Calu3 (cell line): ENCODE measurements around the gene FGF18. TPM values are rescaled to one million over a fixed set of nuclear protein-coding genes. Genes with fewer than 3 reads are reported as not detected.

ENCODE experiments used
- BruUV-seq: library from RNA; stranded (reverse); fragments of 400-500 nt; replicated peaks from 2 replicates; lab custom pipeline; 2021; lab: Mats Ljungman, UMichigan
- CTCF ChIA-PET: fragments of 300-600 bp; sonication (Branson Sonifier 250); formaldehyde crosslinking; loops from one replicate; lab custom pipeline; 2022; ENCODE audit warnings: antibody characterized with exemption; lab: Charles Lee
- DNase-seq: peaks from one replicate; pipeline ENCODE4 v3.0.0; 2022
- H3K27ac Mint-ChIP-seq: one replicate; pipeline ENCODE4 v1.8.0; 2022; ENCODE audit warnings: mixed read lengths; ENCODE audit not compliant: unreplicated experiment
- H3K27me3 Mint-ChIP-seq: one replicate; pipeline ENCODE4 v1.8.0; 2022; ENCODE audit warnings: mixed read lengths; ENCODE audit not compliant: unreplicated experiment
- H3K36me3 Mint-ChIP-seq: one replicate; pipeline ENCODE4 v1.8.0; 2022; ENCODE audit warnings: mild to moderate bottlenecking, moderate library complexity, mixed read lengths; ENCODE audit not compliant: insufficient read depth, unreplicated experiment
- H3K4me1 Mint-ChIP-seq: one replicate; pipeline ENCODE4 v1.8.0; 2022; ENCODE audit warnings: mild to moderate bottlenecking, low read depth, mixed read lengths; ENCODE audit not compliant: unreplicated experiment
- H3K4me3 Mint-ChIP-seq: one replicate; pipeline ENCODE4 v1.8.0; 2022; ENCODE audit warnings: mild to moderate bottlenecking, low read depth, moderate library complexity, mixed read lengths; ENCODE audit not compliant: unreplicated experiment
- H3K9me3 Mint-ChIP-seq: one replicate; pipeline ENCODE4 v1.8.0; 2022; ENCODE audit warnings: low read depth, mixed read lengths; ENCODE audit not compliant: unreplicated experiment
- intact Hi-C: fragments of 100-400 bp; cut with micrococcal nuclease; formaldehyde crosslinking; loops from one replicate; pipeline ENCODE4 v1.10.0; 2022; ENCODE audit not compliant: unreplicated experiment
- total RNA-seq: library from RNA; stranded (reverse); gene quantifications from 2 replicates; pipeline ENCODE4 v1.2.3, GENCODE V29; 2022
- TF ChIP-seq, protein P1 (sequence below): fragments of 200-600 bp; IDR thresholded peaks from one replicate; pipeline ENCODE4 v1.8.0; 2022; ENCODE audit warnings: antibody characterized with exemption; ENCODE audit not compliant: unreplicated experiment

The FGF18 gene
- total RNA-seq, 1 experiment from 2014 or later, result 0.76 TPM

DNA sequence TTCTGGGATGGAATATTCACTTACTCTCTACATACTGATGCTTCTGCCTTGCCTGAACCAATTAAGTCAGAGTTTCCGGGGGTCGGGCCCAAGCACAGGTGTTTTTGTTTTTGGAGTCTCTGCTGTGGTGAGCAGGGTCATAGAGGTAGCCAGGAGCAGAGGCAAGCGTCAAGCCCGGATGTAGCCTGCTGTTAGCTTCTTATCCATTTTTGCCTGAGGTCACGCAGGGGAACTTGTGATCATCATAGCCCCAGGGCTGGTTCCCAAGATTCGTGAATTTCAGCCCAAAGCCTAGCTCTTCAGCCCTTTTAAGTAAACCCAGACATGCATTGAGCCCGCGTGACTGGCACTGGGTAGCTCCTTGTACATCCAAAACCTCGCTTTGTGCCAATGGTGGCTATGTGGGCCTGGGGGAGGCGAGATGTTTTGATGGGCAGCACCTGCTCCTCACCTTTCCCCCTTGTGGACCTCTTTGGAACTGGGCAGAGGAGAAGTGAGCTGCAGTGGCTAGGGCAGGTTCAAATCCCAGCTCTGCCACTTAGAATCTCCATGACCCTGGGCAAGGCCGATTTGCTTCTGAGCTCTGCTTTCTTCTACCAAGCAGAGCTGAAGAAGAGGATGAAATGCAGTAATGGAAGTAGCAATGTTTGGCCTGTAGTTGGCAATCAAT lies 33.7 kb downstream of the FGF18 start:
- BruUV-seq, result no TSS peak
- H3K4me1 Mint-ChIP-seq, result no peaks in the 10 kb centered on the region
- H3K9me3 Mint-ChIP-seq, result no peaks in the 10 kb centered on the region
- no peak overlapping the region for H3K27ac Mint-ChIP-seq
- no peak overlapping the region for H3K4me3 Mint-ChIP-seq
- no peak for DNase-seq
- intact Hi-C loops, result no loop called here
- peaks cover 7% of the 10 kb centered on the region for H3K36me3 Mint-ChIP-seq
- CTCF ChIA-PET, result interaction anchor here (1.1 kb wide), 1 partner anchor 19 kb away, joined by 3 read pairs; no protein-coding TSS in a partner anchor
- TF ChIP-seq, protein P1, sequence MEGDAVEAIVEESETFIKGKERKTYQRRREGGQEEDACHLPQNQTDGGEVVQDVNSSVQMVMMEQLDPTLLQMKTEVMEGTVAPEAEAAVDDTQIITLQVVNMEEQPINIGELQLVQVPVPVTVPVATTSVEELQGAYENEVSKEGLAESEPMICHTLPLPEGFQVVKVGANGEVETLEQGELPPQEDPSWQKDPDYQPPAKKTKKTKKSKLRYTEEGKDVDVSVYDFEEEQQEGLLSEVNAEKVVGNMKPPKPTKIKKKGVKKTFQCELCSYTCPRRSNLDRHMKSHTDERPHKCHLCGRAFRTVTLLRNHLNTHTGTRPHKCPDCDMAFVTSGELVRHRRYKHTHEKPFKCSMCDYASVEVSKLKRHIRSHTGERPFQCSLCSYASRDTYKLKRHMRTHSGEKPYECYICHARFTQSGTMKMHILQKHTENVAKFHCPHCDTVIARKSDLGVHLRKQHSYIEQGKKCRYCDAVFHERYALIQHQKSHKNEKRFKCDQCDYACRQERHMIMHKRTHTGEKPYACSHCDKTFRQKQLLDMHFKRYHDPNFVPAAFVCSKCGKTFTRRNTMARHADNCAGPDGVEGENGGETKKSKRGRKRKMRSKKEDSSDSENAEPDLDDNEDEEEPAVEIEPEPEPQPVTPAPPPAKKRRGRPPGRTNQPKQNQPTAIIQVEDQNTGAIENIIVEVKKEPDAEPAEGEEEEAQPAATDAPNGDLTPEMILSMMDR, result no peak
- H3K27me3 Mint-ChIP-seq, result peaks cover 63% of the 10 kb centered on the region

DNA sequence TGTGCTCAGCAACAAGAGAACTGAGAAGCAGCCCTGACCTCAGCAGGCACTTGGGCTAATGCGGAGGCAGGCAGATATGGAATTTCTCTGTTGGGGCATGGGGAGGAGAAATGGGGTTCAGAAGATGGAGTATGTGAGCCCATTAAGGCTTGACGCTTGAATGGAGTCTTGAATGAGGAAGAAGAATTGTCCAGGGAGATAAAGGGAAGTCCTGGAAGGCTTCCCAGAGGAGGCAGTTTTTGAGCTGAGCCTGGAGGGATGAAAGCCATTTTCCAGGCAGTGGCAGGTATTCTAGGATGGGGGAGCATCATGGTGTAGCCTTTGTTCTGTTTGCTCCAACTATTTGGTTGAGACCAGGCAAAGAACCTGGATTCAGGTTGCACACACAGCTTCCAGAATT lies 34.5 kb downstream of the FGF18 start:
- H3K27me3 Mint-ChIP-seq, result peaks cover 59% of the 10 kb centered on the region
- no peak overlapping the region for H3K4me3 Mint-ChIP-seq
- intact Hi-C loops, result no loop called here
- CTCF ChIA-PET, result interaction anchor here (1.0 to 1.1 kb wide), 2 partner anchors 10 to 18 kb away, joined by 3 read pairs; no protein-coding TSS in a partner anchor
- H3K36me3 Mint-ChIP-seq, result peaks cover 7% of the 10 kb centered on the region
- H3K4me1 Mint-ChIP-seq, result no peaks in the 10 kb centered on the region
- no peak for DNase-seq
- no TSS peak for BruUV-seq
- no peak overlapping the region for H3K27ac Mint-ChIP-seq
- TF ChIP-seq, protein P1, result no peak
- H3K9me3 Mint-ChIP-seq, result no peaks in the 10 kb centered on the region

DNA sequence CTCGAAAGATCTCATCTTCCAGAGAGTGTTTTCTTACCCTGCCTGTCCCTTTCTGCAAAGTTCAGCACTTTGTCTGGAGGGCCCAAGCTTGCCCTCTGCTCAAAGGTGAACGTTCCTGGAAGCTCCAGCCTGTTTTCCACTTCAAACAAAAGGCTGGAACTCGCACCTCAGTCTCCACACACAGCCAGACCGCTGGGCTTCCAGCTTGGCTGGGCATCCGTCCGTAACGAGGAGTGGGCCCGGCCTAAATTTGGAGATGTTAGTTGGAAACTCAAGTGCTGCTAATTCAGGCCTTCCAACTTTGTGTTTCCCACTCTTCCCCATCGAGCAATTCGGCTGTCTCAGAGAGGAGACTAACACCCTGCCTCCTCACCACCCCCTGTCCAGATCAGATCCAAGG lies 35.1 kb downstream of the FGF18 start:
- TF ChIP-seq, protein P1, result no peak
- intact Hi-C loops, result no loop called here
- Mint-ChIP-seq H3K36me3 (peaks cover 7% of the 10 kb centered on the region), H3K4me3 (no peak overlapping the region), H3K9me3 (no peaks in the 10 kb centered on the region), H3K4me1 (no peaks in the 10 kb centered on the region), H3K27ac (no peak overlapping the region), H3K27me3 (peaks cover 59% of the 10 kb centered on the region)
- no TSS peak for BruUV-seq
- no peak for DNase-seq
- CTCF ChIA-PET, result interaction anchor here (1.0 kb wide), 1 partner anchor 9 kb away, joined by 3 read pairs; no protein-coding TSS in a partner anchor

DNA sequence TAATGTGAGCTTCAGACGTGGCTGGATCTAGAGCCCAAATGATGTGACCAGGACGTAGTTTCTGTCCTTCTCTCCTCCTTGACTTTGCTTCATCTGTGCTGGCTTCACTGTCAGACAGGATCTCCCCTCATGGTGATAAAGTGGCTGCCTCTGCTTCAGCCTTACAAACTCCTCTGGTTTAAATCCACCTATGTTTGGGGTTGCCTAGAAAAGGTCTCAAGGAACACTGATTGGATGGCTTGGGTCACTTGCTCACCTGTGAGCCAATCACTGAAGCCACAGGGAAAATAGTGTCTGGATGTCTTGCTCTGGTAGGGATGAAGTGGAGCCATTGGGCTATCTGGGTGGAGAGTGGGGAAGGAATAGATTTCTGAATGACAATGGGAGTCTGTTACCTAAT lies 36.1 kb downstream of the FGF18 start:
- Mint-ChIP-seq H3K27me3 (peaks cover 64% of the 10 kb centered on the region), H3K9me3 (no peaks in the 10 kb centered on the region), H3K36me3 (peaks cover 7% of the 10 kb centered on the region), H3K4me3 (no peak overlapping the region), H3K27ac (no peak overlapping the region), H3K4me1 (no peaks in the 10 kb centered on the region)
- intact Hi-C loops, result no loop called here
- CTCF ChIA-PET, result no interaction called here
- TF ChIP-seq, protein P1, result no peak
- DNase-seq, result no peak
- BruUV-seq, result no TSS peak
